Uterus (tissue), 4 donors: ENCODE results near the gene MTFMT. TPM values are rescaled to one million over a fixed set of nuclear protein-coding genes. Genes with fewer than 3 reads are reported as not detected.

ENCODE experiments used
- DNase-seq, 2 donors: peaks; one replicate each; pipeline ENCODE4 v3.0.0-alpha.2; 2019 to 2020
- H3K27ac ChIP-seq, 2 donors: fragments of 200-600 bp; sonication (generic); 1 replicate in 1 of 2; 2 replicates in 1 of 2; pipeline ENCODE4 v1.5.1; 2016 to 2018
- H3K27me3 ChIP-seq, 2 donors: fragments of 200-600 bp; sonication (generic); one replicate each; pipeline ENCODE4 v1.5.1; 2018 to 2019; ENCODE audit warnings: control low read depth in 1 of 2
- H3K36me3 ChIP-seq, 2 donors: fragments of 200-600 bp; sonication (generic); one replicate each; pipeline ENCODE4 v1.5.1; 2019; ENCODE audit warnings: control low read depth in 1 of 2
- H3K4me1 ChIP-seq, 2 donors: fragments of 200-600 bp; sonication (generic); one replicate each; pipeline ENCODE4 v1.5.1; 2018 to 2019; ENCODE audit warnings: control low read depth in 1 of 2
- H3K4me3 ChIP-seq, 2 donors: fragments of 200-600 bp; sonication (generic); 1 replicate in 1 of 2; 2 replicates in 1 of 2; pipeline ENCODE4 v1.5.1; 2018 to 2019; ENCODE audit warnings: mild to moderate bottlenecking in 1 of 2
- H3K9me3 ChIP-seq, 2 donors: fragments of 200-600 bp; sonication (generic); one replicate each; pipeline ENCODE4 v1.5.1; 2019; ENCODE audit warnings: control low read depth in 1 of 2
- POLR2A ChIP-seq, 2 donors: fragments of 450-650 bp; IDR thresholded peaks; one replicate each; pipeline ENCODE4 v1.6.1; 2016; ENCODE audit warnings: antibody characterized with exemption in 2 of 2, mild to moderate bottlenecking in 1 of 2, moderate library complexity in 1 of 2
- intact Hi-C: fragments of 100-400 bp; cut with DNase I; formaldehyde crosslinking; loops from one replicate; pipeline ENCODE4 v1.15.1; 2023; ENCODE audit warnings: low total_unique reads
- total RNA-seq, 4 donors: library from RNA; depleted of rRNA in 3 of 4; stranded (reverse); fragments of >200 nt in 3 of 4; gene quantifications; one replicate each; pipeline versions ENCODE4 v1.1.0 to v1.2.4, GENCODE V29; 2014 to 2023
- TF ChIP-seq, protein P1 (sequence below), 4 experiments: fragments of 200-600 bp in 2 of 4; fragments of 450-650 bp in 2 of 4; sonication (generic) in 2 of 4; IDR thresholded peaks; one replicate each; pipeline ENCODE4 v1.5.1; 2016 to 2019; ENCODE audit warnings: antibody characterized with exemption in 4 of 4, mild to moderate bottlenecking in 2 of 4, moderate library complexity in 1 of 4
- donor health status: DM: yes; HTN: yes; CAD: no.

The MTFMT gene
- total RNA-seq, 4 donors from 2014 or later: 11.5 to 30.1 (median 21.0) TPM

DNA sequence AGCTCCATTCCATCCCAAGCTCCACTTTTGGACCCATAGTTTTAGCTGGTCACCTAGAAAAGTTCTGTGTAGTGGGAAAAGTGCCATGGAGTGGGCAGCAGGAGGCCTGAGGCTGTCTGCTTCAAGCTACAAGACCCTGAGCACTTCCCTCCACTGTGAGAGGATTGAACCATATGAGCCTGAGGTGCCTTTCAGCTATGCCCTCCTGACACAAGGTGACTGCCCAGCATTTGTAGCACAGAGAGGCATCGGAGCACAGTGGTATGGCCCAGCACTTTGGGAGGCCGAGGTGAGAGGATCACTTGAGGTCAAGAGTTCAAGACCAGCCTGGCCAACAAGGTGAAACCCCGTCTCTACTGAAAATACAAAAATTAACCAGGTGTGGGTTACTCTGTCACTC lies 43.2 kb upstream of the MTFMT start:
- TF ChIP-seq POLR2A (IDR thresholded peaks at IDR 0.05): no peak
- TF ChIP-seq, protein P1, sequence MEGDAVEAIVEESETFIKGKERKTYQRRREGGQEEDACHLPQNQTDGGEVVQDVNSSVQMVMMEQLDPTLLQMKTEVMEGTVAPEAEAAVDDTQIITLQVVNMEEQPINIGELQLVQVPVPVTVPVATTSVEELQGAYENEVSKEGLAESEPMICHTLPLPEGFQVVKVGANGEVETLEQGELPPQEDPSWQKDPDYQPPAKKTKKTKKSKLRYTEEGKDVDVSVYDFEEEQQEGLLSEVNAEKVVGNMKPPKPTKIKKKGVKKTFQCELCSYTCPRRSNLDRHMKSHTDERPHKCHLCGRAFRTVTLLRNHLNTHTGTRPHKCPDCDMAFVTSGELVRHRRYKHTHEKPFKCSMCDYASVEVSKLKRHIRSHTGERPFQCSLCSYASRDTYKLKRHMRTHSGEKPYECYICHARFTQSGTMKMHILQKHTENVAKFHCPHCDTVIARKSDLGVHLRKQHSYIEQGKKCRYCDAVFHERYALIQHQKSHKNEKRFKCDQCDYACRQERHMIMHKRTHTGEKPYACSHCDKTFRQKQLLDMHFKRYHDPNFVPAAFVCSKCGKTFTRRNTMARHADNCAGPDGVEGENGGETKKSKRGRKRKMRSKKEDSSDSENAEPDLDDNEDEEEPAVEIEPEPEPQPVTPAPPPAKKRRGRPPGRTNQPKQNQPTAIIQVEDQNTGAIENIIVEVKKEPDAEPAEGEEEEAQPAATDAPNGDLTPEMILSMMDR (IDR thresholded peaks at IDR 0.05): no peak
- Histone ChIP-seq H3K4me3 (no peak overlapping the region), H3K27ac (peak overlapping the region; percentile 80 to 98), H3K36me3 (no peaks in the 10 kb centered on the region), H3K9me3 (no peaks in the 10 kb centered on the region), H3K4me1 (peaks cover 7 to 42% of the 10 kb centered on the region in 2 donors), H3K27me3 (no peaks in the 10 kb centered on the region)
- DNase-seq: no peak
- intact Hi-C loops: no loop called here

- H3K4me1 ChIP-seq: peaks cover 7 to 38% of the 10 kb centered on the region in 2 donors
- no peaks in the 10 kb centered on the region for H3K27me3 ChIP-seq
- no peaks in the 10 kb centered on the region for H3K36me3 ChIP-seq
- intact Hi-C loops: no loop called here
- H3K27ac ChIP-seq: peak overlapping the region; percentile 80 to 98
- H3K4me3 ChIP-seq: no peak overlapping the region
- TF ChIP-seq, protein P1 (IDR thresholded peaks at IDR 0.05): no peak
- no peak for TF ChIP-seq POLR2A (IDR thresholded peaks at IDR 0.05)
- no peaks in the 10 kb centered on the region for H3K9me3 ChIP-seq
- DNase-seq: peak; percentile 56 to 68
These were observed 42.6 kb upstream of the MTFMT start for GRCh38 chr15:65072027-65072426.

GRCh38 chr15:65071381-65071811 lies 42.0 kb upstream of the MTFMT start:
- Histone ChIP-seq H3K9me3 (no peaks in the 10 kb centered on the region), H3K4me1 (peaks cover 7 to 32% of the 10 kb centered on the region in 2 donors), H3K27me3 (no peaks in the 10 kb centered on the region), H3K27ac (peak overlapping the region; percentile 80 to 98), H3K36me3 (no peaks in the 10 kb centered on the region), H3K4me3 (no peak overlapping the region)
- intact Hi-C loops: no loop called here
- TF ChIP-seq, protein P1 (IDR thresholded peaks at IDR 0.05): no peak
- no peak for TF ChIP-seq POLR2A (IDR thresholded peaks at IDR 0.05)
- peak; percentile 86 to 89 for DNase-seq

DNA sequence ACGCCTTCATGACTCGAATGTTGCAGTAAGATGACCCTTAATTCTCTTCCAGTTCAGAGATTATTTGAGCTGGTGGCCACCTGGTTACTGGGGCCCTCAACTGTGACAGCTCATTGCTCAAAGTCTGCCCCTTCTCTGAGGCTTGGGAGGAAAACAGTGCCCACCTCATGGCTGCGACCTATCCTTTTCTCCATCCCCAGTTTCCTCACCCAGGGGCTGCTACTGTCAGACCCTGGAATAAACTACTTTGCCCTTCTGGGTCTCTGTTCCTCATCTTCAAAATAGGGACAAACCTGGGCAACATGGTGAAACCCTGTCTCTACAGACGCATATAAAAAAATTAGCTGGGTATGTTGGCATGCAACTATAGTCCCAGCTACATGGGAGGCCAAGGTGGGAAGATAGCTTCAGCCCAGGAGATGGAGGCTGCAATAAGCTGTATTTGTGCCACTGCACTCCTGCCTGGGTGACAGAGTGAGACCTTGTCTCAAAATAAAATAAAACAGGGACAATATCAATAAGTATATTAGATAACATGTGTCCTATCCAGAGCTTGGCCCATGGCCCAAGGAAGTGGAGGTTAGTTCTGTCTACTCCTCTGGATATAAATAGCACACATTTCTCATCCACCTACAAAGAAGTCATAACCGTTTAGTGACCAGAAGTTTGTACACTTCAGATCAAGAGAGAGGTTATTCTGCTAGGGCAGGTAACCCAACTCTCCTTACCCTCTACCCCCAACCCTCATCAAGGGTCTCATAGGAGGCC lies 40.5 kb upstream of the MTFMT start:
- Histone ChIP-seq H3K4me1 (peaks cover 16 to 31% of the 10 kb centered on the region in 2 donors), H3K27me3 (no peaks in the 10 kb centered on the region)
- TF ChIP-seq, protein P1 (IDR thresholded peaks at IDR 0.05): no peak
- no peak for TF ChIP-seq POLR2A (IDR thresholded peaks at IDR 0.05)

DNA sequence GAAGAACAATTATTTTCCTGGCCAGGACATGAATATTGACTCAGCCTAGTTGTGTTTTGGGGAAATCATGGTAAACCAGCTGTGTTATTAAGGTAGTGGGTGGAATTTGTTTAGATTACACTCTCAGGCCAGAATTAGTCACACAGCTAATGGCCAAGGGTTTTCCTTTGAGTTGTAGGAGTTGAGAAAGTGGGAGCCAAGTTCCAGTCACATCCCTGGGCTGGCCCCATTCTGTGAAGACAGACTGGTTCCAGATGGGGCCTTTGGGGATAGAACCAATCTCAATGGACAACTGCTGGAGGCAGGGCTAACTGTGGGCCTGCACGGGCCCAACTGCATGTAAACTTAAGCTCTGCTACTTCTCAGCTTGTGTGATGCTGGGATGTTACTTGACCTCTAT lies 39.7 kb upstream of the MTFMT start:
- peaks cover 16 to 31% of the 10 kb centered on the region in 2 donors for H3K4me1 ChIP-seq
- no peaks in the 10 kb centered on the region for H3K27me3 ChIP-seq
- no peaks in the 10 kb centered on the region for H3K9me3 ChIP-seq
- peak; percentile 83 to 86 for DNase-seq
- no peak for TF ChIP-seq POLR2A (IDR thresholded peaks at IDR 0.05)
- TF ChIP-seq, protein P1 (IDR thresholded peaks at IDR 0.05): no peak
- H3K36me3 ChIP-seq: no peaks in the 10 kb centered on the region
- H3K27ac ChIP-seq: peak overlapping the region; percentile 80 to 98
- H3K4me3 ChIP-seq: no peak overlapping the region
- intact Hi-C loops: no loop called here

More for the DNA sequence above, 40.5 kb upstream of the MTFMT start:
- no peaks in the 10 kb centered on the region for H3K9me3 ChIP-seq
- peak overlapping the region; percentile 80 to 98 for H3K27ac ChIP-seq
- H3K4me3 ChIP-seq: no peak overlapping the region
- H3K36me3 ChIP-seq: no peaks in the 10 kb centered on the region
- intact Hi-C loops: no loop called here
- DNase-seq: no peak
